ENCODE results near the gene RAVER2. TPM values are rescaled to one million over a fixed set of nuclear protein-coding genes. Genes with fewer than 3 reads are reported as not detected.

Gene RAVER2
- total RNA-seq, 1 donor, result 9.1 TPM

DNA sequence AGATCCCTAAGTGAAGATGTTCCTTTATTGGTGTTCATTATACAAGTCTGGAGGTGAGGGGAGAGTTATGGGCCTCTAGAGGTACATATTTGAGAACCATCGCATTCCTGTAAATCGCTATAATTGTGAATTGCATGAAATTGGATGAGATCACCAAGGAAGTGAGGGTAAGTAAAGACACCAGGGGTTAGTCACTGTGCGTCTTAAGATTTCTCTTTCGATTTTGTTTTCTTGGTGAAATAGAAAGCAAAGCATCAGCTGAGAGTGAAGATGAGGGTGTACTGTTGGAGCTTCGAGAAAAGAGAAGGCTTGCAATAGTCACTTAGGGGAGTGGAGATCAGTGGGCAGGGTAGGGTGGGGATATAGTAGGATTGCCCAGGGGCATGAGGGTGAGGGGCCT is 82.1 kb downstream of the RAVER2 start:
- TF ChIP-seq, protein P1, sequence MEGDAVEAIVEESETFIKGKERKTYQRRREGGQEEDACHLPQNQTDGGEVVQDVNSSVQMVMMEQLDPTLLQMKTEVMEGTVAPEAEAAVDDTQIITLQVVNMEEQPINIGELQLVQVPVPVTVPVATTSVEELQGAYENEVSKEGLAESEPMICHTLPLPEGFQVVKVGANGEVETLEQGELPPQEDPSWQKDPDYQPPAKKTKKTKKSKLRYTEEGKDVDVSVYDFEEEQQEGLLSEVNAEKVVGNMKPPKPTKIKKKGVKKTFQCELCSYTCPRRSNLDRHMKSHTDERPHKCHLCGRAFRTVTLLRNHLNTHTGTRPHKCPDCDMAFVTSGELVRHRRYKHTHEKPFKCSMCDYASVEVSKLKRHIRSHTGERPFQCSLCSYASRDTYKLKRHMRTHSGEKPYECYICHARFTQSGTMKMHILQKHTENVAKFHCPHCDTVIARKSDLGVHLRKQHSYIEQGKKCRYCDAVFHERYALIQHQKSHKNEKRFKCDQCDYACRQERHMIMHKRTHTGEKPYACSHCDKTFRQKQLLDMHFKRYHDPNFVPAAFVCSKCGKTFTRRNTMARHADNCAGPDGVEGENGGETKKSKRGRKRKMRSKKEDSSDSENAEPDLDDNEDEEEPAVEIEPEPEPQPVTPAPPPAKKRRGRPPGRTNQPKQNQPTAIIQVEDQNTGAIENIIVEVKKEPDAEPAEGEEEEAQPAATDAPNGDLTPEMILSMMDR (IDR thresholded peaks at IDR 0.05; ENCODE audit: insufficient read depth, low read depth, low read length), result no peak
- peak; percentile 9 for DNase-seq (ENCODE audit: low read depth)
- H3K4me3 ChIP-seq (ENCODE audit: low read depth, low read length), result no peak overlapping the region

DNA sequence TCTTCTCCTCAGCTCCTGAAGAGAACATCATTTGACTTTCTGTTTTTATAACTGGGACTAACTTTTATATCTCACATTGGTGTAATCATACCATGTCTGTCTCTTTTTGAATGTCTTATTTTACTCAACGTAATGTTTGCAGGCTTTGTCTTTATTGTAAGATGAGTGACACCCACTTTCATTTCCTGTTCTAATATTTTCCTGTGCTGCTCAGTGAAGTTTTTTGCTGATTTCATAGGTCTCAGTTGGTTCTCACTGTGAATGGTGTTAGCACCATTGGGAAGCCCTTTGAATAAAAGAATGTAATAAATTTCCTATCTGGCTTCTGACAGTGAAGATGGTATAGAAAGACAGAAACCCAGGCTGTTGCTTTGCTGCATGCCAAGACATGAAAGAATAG is 84.0 kb downstream of the RAVER2 start:
- DNase-seq (ENCODE audit: low read depth), result no peak
- TF ChIP-seq, protein P1 (IDR thresholded peaks at IDR 0.05; ENCODE audit: insufficient read depth, low read depth, low read length), result no peak
- H3K4me3 ChIP-seq (ENCODE audit: low read depth, low read length), result no peak overlapping the region

DNA sequence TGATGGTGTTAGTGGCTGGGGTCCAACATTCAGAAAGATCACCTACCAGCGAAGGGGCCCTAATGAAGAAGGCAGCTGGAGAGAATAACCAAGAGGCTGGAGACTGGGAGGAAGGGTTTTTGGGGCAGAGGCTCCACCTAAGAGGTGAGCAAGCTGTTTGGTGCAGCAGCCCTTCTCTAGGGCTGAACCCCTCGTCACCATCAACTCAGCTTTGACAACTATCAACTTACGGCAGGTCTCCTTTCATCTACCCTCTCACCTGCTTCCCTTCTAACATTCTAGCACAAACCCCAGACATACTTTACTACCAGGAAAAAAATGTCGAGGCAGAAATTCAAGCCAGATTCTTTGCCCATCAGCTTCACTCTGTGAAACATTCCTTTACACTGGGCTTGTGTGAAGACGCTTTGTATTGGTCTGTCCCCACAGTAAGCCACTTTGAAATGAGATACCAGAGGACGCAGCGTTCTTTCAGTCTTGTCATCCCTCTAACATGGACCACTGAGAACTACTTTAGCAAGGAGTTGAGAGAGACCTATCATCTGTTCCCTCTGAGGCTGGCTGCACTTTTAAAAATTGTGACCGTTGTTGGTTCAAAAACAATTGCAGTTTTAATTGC is 84.6 kb downstream of the RAVER2 start:
- TF ChIP-seq, protein P1 (IDR thresholded peaks at IDR 0.05; ENCODE audit: insufficient read depth, low read depth, low read length), result no peak
- DNase-seq (ENCODE audit: low read depth), result no peak
- no peak overlapping the region for H3K4me3 ChIP-seq (ENCODE audit: low read depth, low read length)

DNA sequence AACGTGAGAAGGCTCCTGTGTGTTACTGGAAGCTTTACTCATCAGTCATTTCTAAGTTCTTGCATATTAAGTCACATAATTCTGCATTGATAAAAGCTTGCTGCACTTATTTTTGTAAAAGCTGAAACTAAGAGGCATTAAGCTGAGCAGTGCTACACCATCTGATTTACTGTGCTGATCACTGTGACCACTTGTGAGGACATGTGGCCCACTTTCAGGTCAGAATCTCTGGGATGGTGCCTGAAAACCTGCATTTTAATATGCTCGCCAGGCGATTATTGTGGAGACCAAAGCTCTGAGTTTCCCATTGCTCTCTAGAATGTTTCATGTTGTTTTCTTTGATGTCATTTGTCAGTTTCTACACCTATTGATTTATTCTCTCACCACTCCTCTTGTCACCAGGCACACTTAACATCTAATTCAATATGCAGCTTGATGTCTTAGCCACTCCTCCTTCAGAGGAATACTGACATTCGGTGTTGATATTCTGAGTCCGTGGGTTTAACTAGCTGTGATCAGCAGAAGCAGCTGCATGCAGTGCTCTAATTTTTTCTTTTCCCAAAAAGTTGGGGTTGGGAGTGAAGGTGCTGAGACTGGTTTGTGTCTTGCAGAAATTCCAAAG is 85.3 kb downstream of the RAVER2 start:
- TF ChIP-seq, protein P1 (IDR thresholded peaks at IDR 0.05; ENCODE audit: insufficient read depth, low read depth, low read length), result no peak
- no peak overlapping the region for H3K4me3 ChIP-seq (ENCODE audit: low read depth, low read length)
- no peak for DNase-seq (ENCODE audit: low read depth)

DNA sequence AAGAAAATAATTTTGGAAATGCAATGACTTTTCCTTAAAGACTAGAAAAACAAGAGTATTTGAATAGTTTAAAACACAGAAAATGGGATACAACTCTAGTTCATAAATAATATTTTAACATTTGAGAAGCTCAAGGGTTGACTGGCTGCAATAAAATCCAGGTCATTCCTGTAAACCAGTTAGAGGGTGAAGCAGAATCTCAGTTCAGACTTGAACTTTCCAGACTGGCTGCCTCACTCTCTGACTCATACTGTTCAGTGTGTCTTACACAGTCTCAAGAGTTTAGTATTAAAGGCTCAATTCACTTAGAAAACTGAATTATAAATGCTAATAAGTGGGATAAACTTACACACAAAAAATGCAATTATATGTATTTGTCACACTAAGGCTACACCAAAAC is 89.9 kb downstream of the RAVER2 start:
- no peak overlapping the region for H3K4me3 ChIP-seq (ENCODE audit: low read depth, low read length)
- DNase-seq (ENCODE audit: low read depth), result peak; percentile 28
- TF ChIP-seq, protein P1 (IDR thresholded peaks at IDR 0.05; ENCODE audit: insufficient read depth, low read depth, low read length), result no peak

DNA sequence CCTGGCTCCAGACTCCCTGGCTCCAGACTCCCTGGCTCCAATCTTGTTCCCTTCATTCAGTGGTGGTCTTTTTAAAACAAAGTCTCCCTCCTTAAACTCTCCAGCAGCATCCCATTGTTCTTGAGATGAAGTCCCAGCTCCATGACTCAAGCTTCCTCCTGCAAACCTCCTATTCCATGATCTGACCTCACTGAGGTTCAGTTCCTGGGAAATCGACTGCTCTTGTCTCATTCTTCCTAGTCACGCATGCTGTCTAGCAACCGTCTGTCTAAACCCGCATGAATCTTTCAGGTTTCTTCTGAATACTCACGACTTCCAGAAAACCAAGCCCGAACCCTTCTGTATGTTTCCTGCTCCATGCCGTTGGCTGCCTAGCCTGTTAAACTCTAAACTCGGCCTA is 91.9 kb downstream of the RAVER2 start:
- no peak overlapping the region for H3K4me3 ChIP-seq (ENCODE audit: low read depth, low read length)
- DNase-seq (ENCODE audit: low read depth), result no peak
- TF ChIP-seq, protein P1 (IDR thresholded peaks at IDR 0.05; ENCODE audit: insufficient read depth, low read depth, low read length), result no peak

DNA sequence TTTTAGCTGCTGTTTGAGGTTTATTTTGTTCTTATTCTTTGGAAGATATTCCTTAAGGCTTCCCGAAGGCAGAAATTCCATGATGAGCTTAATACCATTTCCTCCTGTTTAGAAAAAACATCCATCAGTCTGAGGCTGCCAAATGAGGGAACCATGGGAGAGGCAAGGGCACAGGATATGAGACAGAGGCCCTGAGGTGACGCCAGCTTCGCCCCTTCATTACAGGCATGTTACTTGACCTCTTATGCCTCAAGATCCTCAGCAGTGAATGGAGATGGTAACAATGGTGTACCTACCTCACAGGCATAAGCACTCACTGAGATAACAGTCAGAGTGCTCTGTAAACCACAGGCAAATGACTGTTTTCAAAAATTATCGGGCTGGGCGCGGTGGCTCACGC is 93.6 kb downstream of the RAVER2 start:
- TF ChIP-seq, protein P1 (IDR thresholded peaks at IDR 0.05; ENCODE audit: insufficient read depth, low read depth, low read length), result no peak
- no peak overlapping the region for H3K4me3 ChIP-seq (ENCODE audit: low read depth, low read length)
- no peak for DNase-seq (ENCODE audit: low read depth)

Data from fibroblast of villous mesenchyme (primary cell).